Ammon's horn (tissue), 1 donor: Measurements from ENCODE around the gene SLC16A8.

Source experiments
- DNase-seq: peaks from one replicate; pipeline ENCODE4 v3.0.0-alpha.2; 2016; ENCODE audit warnings: low spot score

Gene SLC16A8

GRCh38 chr22:38111925-38112355 lies 28.0 kb upstream of the SLC16A8 start:
- no peak for DNase-seq

DNA sequence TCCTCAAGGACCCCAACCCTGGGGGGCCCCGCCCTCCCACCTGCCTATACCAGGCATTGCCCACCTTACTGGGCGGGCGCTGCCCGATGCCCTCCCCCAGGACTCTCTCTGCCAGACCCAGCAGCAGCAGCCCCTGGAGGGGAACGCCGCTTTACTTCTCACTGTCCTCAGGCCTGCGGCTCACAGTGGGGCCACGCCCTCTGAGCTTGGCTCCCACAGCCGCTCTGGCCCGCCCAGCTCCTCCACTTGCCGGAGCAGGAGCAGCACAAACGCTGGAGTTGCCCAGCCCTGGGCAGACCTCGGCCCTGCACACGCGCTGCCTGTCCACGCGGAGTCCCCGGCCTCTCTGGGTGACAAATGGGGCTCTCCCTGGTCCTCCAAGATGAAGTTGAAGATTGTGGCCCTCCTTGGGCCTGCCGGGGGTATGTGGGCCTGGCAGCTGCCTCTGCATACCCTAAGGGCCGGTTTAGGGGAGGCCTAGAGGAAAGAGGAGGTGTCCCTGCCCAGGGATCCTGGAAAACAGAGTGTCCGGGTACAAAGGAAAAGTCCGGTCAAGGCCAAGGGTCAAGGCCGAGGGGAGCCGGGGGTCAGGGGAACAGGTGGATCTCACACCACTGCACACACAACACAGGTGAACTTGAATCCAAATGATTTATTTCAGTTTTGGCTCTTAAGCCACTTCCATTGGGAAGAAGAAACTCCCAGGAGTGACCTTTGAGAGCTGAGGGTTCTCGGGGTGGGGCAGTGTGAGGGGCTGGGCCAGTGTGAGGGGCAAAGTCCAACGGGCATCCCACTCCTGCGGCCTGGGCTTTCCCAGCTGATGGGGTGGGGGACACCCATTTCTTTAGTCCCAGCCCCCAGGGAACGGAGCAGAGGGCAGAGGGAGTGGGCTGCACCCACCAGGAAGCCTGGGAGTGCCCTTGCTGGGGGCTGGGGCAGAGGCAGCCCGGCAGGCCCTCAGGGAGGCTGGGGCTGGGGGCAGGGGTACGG lies 27.2 kb upstream of the SLC16A8 start:
- DNase-seq = no peak

DNA sequence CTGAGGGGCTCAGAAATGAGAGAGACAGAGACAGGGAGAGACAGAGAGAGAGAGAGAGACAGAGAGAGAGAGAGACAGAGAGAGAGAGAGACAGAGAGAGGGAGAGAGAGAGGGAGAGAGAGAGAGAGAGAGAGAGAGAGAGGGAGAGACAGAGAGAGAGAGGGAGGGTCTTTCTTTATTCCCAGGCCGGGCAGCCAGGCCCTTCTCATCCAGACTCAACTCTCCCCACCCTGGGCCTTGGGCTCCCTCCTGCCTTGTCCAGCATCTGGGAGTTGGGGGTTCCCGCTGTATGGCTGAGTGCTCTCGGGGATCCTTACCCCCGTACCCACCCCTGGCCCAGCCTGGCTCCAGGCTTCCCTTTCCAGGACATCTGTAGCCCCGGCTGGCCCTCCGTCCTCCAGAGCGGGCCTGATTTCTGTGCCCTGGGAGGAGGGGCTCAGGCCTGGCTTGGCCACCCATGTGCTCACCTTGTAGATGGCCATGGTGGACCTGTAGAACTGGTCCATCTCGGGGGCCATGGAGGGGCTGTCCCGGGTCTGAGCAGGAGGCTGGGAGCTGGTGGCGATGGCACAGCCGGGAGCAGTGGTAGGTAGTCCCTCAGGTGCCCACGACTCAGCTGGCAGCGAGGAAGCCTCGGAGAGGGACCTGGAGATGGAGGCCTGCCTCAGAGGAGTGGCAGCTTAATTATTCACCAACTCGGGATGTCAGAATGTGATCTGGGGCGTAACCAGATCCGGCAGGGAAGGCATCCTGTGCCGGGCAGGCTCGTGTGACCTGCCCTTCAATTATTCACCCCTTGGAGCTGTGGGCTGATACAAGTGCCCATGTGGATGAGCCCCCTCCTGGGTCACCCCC lies 26.3 kb upstream of the SLC16A8 start, which contains the start of gene BAIAP2L2:
BAIAP2L2 (minus strand) TSS at position 677 of the 855 bp plus-strand sequence; CDS start at position 518, 159 bp downstream.
- no peak for DNase-seq

- DNase-seq = no peak
These were observed 25.5 kb upstream of the SLC16A8 start for GRCh38 chr22:38109371-38110001.

DNA sequence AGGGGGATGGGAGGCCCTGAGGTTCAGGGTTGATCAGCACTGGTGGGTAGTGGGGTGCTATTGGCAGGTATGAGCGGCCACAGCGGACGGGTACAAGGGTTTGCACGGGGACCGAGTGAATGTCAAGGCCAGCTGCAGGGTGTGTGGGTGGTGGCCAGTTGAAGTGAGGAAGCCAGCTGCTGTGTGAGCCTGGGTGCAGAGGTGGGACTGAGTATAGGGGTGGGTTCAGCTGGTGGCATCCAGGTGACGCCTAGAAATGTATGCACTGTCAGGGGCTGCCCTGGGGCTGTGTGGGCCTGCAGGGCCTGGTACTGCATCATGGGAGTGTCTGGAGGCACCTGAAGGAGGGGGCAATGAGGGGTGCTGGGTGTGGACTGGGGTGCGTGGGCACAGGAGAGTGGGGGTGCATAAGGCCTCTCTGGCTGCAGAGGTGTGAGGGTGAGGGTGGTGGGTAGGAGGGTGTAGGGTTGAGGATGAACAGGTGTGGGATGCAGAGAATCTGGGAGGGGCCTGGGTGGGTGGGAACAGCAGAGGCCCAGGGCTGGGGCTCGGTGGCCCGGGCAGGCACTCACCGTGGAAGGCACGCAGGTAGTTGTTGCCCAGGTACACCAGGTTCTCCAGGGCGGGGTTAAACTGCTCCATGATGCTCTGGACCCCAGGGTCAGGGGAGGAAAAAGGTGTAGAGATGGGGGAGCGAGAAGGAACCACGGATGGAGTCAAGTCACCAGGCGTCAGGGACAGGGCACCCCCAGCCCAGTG lies 24.8 kb upstream of the SLC16A8 start:
- no peak for DNase-seq

- DNase-seq = no peak
These were observed 23.9 kb upstream of the SLC16A8 start for GRCh38 chr22:38107692-38108515.

GRCh38 chr22:38106814-38107578 lies 23.0 kb upstream of the SLC16A8 start:
- DNase-seq = no peak

GRCh38 chr22:38104084-38104483 lies 20.1 kb upstream of the SLC16A8 start:
- no peak for DNase-seq

GRCh38 chr22:38103641-38104040 lies 19.7 kb upstream of the SLC16A8 start:
- no peak for DNase-seq

DNA sequence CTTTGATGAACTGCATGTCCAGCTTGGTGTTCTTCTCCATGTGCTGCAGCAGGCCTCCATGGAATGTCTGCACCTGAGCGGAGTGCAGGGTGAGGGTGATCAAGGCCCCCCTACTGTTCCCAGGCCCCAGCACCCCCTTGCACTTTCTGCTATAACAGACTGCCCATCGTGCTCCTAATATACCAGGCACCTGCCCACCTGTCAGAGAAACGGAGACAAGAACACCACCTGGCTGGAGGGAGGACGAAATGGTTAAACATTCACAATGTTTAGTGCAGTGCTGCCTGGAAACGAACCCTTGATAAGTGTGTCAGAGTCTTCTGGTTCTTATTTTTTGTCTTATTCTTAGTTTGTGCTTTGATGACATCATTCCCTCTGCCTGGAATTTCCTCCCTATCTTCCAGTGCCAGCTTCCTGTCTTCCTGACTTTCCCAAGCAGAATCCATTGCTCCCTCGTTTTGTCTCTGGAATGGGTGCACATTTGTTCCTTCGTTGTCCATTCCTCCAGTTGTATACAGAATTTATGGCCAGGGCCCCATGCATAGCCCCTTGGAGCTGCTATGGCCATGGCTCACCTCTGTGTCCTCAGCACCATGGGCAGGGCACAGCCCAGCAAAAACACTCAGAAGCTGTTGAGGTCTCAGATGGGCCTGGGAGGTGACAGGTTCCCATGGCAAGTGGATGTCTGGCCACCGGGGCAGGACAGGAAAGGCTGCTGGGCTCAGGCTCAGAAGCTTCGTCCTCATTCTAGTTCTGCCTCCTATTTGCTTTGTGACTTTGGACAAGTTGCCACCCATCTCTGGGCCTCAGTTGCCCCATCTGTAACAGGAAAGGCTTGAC lies 14.6 kb upstream of the SLC16A8 start:
- DNase-seq = no peak

GRCh38 chr22:38097557-38098409 lies 13.8 kb upstream of the SLC16A8 start:
- no peak for DNase-seq

DNA sequence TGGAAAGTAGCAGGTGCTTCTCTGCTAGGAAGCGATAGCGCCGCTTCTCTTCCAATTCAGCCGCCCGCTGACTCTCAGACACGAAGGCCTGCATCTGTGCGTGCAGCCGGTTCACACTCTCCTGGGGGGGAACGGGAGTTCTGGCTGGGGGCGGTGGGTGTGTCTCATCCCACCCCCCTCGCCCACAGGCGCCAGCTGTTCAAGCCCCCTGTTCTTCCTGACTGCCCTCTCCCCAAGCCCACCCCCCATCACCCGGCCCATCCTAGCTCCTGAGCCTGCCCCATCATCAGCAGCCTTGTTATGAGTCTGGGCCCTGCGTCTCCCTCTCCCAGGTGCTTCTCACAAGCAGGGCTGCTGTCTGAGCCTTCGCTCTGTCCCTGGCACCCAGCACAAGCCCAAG lies 13.1 kb upstream of the SLC16A8 start:
- DNase-seq = no peak

DNA sequence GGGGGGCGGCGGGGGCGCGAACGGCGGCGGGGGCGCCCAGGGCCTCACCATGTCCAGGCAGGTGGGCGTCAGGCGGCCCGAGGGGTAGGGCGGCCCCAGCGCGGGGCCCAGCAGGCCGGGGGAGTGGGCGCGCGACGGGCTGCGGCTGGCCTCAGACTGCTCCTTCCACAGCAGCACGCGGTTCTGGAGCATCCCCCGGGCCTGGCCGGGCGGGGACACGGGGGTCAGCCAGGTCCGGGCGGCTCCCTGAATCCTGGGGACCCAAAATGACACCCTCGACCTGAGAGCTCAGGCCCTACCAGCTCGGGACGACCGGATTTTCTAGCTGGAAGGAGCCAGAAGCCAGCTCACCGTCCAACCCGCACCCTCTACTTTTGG lies 5.5 kb upstream of the SLC16A8 start:
- no peak for DNase-seq

DNA sequence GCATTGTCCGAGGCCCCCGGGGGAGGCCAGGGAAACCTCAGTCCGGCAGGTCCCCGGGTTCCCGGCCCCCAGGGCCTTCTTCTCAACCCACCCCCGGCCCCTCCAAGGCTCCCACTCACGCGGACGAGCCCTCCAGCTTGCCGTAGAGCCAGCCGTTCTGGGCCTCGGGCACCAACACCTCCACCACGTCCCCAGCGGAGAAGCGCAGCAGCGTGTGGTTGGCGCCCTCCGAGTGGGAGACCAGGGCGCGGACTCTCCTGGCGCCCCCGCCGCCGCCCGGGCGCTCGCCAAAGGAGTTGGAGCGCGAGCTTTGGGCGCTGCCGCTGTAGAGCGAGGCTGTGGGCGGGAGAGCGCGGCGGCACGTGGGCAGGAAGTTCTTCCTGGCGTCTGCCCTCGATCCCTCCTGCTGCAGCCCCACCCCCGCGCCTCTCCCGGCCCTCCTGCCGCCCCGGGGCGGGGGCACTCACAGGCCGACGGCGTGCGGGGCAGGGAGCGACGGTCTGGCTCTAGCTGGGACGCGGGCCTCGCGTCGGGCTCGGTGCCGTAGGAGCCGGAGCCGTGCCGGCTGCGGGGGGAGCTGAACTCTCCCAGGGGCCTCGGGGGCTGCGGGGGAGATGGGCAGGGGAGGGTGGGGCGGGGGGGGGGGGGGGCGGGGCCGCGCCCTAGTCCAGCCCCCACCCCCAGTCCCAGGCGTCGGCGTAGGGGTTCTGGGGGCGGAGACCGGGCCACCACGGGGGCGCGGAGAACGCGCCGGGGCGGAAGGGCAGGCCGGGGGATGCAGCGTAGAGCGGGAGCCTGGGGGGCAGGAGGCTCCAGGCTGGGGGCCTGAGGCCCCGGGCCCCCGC lies 4.9 kb upstream of the SLC16A8 start:
- no peak for DNase-seq

DNA sequence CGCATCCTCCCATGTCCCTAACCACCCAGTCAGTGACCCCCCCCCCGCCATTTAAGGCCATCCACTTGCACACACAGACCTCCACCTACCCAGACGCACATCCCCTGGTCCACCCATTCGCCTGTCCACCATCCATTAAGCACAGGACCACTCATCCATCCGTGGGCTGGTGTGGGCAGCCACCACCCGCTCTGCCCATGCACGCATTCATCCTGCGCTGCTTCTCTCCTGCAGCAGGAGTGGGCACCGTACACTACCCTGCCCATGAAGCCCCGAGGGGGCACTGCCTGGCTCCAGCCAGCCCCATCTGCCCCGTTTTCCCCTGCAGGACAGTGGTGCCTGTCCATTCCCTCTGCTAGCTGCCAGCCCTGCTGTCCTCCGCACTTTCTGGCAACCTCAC lies 3.9 kb upstream of the SLC16A8 start:
- no peak for DNase-seq

DNA sequence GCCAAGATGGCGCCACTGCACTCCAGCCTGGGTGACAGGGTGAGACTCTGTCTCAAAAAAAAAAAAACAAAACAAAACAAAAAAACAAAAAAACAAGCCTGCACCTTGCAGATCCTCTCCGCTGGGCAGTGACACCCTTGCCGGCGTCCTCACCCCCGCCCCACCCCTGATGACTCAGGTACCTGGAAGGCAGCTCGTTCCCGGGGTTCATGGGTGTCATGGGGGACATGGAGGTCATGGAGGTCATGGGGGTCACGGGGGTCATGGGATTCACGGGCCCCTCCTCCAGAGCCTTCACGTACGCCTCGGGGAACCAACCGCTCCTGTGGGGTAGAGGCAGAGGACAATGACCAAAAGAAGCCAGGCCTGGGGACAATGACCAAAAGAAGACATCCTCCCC lies 3.0 kb upstream of the SLC16A8 start:
- no peak for DNase-seq
